NCI-H524 treated with DMSO at 0.1 percent for 48 hours (cell line): Measurements from ENCODE around the gene NUDT21.
"Not testable (repeated sequence)": the region's sequence is repeated elsewhere in the genome, so short reads cannot be mapped to it uniquely, and the experiment has no call there.

Experiments used
- DNase-seq: peaks from one replicate; lab custom pipeline; 2025; lab: John Stamatoyannopoulos, UW

Gene NUDT21

DNA sequence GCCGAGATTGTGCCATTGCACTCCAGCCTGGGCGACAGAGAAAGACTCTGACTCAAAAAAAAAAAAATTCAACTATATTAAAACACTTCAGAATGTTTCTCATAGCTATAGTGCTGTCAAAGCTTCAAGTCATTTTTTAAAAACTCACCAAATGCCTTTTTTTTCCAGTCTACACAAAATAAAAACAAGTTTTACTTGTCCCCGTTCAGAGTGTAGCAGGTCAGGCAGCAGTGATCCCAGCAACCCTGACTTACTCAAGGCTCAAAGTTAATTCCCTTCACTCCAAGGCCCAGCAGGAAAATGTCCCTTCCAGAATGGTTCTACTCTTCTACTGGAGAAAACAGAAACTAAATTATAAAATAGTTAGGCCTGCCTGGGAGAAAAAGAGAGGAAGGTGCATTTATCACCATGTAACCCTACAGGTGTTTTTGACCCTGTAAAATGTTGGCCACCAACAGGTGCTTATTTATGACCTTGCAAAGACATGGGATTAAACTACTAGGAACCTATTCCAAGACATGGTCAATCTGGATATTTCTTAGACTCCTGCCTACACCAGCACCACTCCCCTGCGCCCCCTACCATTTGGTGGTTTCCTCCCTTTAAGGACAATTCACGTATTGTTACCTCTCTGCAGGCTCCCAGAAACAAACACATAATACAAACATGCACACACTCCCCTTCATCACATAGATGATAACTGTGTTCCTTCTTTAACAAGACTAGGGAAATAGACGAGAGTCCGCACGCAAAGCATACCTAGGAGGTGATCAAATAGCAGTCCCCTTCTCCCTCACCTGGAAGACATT, 31.2 kb downstream of the NUDT21 start:
- no peak for DNase-seq

DNA sequence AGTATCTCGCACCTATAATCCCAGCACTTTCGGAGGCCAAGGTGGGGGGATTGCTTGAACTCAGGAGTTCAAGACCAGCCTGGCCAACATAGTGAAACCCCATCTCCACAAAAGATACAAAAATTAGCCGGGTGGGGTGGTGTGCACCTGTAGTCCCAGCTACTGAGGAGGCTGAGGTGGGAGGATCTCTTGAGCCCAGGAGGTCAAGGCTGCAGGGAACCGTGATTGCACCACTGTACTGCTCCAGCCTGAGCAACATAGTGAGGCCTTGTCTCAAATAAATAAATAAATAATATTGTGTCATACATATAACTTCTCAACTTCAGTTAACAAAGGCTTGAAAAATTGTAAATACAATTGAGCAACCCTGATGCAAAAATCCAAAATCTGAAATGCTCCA, 34.0 kb downstream of the NUDT21 start:
- no peak for DNase-seq

DNA sequence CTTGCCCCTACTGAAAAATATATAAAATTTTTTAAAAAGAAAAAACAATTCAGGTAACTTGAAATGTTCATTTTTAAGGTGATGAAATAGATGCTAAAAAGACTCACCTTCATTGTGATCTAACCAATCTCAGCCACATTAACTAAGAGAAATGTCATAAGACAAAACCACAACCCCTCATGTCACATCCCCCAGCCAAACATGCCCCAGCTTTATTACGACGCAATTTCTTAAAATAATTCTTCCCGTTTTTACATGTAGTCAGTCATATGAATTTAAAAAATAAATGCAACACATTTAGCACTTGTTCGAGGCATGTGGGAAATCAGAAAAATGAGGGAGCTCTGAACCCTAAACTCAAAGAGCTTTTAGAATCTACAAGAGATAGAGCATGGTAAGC, 35.3 kb downstream of the NUDT21 start:
- DNase-seq, result no peak

DNA sequence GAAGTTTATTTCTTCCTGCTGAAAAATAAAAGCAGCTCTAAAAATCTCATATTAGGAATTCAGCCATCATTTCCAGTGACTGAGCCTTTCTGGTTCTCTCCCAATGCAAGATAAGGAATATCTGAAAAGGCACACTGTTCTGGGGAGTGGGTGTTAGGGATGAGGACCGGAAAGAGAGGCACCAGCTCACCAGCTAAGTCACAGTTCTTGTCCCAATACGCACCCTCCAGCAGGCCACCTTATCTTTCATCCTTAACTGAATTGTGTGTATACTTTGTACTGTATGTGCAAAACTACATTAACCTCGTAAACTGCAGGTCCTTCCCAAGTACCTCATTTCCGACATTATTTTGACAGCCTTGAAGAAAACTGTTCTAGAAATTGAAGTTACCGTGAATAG, 36.8 kb downstream of the NUDT21 start:
- DNase-seq, result no peak

DNA sequence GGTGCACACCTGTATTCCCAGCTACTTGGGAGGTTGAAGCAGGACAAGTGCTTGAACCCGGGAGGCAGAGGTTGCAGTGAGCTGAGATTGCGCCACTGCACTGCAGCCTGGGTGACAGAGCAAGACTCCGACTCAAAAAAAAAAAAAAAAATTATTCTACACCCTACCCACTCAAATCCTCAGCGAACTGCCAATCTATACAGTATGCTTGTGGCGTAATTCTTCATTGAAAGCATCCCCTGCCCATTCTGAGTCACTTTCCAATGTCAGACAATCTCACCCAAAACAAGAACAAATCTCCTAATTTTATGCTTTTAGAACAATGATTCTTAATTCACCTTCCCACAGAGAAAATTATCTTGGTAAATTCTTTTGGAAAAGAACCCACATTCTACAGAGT, 37.8 kb downstream of the NUDT21 start:
- no peak for DNase-seq

DNA sequence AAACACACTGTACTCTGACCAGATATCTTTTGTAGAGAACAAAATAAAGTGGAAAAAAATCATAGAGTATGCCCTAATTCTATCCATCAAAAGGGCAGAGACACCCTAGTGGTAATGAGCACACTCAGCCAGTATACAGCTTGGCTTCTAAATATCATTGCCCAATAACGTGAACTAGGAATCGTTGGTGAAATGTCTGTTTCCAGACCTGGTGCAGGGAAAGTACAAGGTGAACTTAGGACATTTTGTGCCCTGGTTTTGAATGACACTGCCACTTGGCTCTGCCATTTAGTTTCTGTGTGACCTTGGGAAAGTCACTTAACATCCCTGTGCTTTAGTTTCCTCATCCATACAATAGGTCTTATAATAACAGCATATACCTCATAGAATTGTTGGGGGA, 39.5 kb downstream of the NUDT21 start:
- no peak for DNase-seq

DNA sequence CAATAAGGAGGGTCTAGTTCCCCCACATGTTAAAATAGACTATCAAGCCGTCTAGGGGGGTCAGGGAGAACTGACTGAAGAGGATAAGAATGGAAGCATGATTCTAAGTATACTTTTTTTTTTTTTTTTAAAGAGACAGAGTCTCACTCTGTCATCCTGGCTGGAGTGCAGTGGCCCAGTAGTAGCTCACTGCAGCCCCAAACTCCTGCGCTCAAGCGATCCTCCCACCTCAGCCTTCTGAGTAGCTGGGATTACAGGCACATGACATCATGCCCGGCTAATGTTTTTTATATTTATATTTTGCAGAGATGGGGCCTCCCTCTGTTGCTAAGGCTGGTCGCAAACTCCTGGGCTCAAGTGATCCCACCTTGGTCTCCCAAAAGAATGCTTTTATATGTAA, 40.0 kb downstream of the NUDT21 start:
- no peak for DNase-seq

DNA sequence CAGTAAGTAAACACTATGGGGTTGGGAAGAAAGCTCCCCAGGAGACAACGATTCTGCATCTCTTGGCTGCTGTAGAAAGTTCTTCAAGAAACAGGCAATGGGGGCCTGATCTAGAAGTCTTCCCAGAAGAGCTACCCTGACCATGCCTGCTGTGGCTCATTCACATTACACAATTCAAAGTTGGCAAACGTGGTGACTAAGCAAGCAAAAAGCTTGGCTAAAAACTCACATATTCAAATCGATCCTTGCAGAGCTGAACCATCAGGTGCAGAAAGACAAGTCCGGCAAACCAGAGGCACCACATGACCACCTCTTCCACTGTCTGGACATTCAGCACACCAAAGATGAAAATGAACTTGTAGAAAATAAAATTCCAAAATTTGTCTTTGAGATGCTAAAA, 41.9 kb downstream of the NUDT21 start:
- no peak for DNase-seq

DNA sequence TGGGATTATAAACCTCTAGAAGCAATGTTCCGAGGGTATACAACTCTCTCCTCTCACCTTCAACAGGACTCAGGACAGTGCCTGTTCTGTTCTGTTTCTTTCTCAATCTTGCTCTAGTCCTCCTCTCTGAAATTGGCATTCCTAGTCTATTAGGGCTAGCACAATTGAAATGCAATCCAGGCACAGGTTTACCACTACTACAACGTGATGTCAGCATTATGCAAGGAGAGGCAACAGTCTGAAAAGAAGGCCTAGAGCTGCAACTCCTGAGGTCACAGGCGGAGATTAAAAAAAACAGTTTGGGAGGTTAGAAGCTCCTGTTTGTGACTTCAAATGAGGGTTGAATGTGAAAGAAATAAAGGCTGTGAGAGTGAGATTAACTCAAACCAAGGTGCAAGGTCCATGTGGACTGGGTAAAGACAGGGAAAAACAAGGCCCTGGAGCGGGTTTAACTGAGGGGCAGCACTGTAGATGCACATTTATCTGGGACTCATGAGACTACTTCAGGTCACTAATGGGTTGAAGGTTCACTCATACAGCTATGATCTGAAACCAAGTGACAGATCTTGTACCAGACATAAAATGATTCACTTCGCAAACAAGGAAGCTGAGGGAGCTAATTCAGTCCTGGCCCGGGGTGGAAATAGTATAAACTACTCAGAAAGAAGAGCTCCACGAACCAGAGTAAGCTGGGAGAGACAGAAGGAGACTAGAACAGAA, 42.6 kb downstream of the NUDT21 start:
- no peak for DNase-seq

DNA sequence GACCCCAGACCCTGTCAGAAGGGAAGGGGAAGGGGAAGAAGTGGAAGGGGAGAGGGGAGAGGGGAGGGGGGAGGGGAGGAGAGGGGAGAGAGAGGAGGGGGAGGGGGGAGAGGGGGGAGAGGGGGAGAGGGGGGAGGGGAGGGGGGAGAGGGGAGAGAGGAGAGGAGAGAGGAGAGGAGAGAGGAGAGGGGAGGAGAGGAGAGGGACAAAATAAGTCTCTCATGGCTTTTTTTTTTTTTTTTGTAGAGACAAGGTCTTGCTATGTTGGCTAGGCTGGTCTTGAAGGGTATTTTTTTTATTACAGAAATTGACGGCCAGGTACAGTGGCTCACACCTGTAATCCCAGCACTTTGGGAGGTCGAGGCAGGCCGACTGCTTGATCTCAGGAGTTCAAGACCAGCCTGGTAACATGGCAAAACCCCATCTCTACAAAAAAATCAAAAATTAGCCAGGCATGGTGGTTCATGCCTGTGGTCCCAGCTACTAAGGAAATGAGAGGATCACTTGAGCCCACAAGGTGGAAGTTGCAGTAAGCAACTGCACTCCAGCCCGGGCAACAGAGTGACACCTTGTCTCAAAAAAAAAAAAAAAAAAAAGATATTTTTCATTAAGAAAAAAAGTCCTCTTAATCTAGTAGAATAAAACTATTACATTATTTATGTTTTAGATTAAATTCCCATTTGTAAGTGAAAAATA, 45.0 kb downstream of the NUDT21 start:
- no peak for DNase-seq

DNA sequence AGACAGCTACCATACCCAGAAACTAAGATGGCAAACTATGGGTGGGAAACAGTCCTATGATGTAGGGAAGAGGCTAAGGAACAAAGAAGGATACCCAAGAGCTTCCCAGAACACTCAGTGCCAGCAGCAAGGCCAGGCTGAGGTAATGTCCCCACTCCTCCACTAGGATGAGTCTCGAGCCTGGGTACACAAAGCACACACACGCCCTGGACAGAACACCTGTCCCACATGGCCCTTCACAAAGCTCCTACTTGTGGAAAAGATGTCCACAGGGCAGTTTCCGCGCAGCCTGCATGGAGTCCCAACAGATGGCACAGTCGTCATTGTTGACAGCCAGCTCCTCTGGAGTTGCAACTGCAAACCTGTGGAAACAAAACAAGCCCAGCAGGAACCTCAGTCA, 49.6 kb downstream of the NUDT21 start:
- peak; percentile 91 for DNase-seq

DNA sequence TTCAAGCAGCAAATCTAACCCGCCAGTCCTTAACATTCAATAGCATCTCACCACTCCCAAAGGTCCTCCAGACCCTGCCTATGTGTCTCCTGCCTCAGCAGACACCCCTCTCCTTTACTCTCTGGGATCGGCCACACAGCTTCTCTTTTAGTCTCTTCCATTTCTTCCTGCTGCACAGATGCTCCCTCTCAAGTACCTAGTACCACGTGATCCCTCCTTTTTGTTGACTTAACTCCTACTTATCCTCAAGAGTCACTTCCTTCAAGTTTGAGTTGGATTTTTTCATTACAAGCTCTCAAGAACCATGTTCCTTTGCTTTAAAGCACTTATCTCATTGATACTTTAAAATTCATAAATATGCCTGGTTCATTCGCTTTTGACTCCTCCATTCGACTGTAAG, 50.7 kb downstream of the NUDT21 start:
- peak; percentile 99 for DNase-seq

DNA sequence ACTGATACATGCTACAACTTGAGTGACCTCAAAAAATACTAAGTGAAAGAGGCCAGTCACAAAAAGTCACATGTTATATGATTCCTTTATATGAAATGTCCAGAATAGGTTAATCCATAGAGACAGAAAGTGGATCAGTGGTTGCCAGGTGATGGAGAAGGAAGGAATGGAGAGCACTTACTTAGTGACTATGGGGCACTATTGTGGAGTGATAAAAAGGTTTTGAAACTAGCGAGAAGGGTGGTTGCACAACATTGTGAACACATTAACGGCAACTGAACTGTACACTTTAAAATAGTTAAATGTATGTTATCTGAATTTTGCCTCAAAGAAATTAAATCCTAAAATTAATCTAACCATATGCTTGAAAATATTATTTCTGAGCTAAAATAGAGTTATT, 51.6 kb downstream of the NUDT21 start:
- no peak for DNase-seq

DNA sequence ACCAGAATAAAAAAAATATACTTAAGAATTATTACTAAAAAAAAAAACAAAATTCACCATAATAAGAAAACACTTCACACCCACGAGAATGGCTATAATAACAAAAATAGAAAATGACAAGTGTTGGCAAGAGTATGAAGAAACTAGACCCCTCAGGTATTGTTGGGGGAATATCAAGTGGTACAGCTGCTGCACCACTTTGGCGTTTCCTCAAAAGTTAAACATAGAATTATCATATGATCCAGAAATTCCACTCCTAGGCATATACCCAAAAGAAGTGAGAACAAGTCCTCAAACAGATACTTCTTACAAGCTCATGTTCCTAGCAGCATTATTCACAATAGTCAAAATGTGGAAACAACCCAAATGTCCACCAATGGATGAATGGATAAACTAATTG, 52.1 kb downstream of the NUDT21 start:
- DNase-seq, result no peak

DNA sequence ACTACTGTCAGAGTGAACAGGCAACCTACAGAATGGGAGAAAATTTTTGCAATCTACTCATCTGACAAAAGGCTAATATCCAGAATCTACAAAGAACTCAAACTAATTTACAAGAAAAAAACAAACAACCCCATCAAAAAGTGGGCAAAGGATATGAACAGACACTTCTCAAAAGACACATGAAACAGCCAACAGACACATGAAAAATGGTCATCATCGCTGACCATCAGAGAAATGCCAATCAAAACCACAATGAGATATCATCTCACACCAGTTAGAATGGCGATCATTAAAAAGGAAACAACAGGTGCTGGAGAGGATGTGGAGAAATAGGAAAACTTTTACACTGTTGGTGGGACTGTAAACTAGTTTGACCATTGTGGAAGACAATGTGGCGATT, 54.4 kb downstream of the NUDT21 start:
- DNase-seq, result not testable (repeated sequence)

DNA sequence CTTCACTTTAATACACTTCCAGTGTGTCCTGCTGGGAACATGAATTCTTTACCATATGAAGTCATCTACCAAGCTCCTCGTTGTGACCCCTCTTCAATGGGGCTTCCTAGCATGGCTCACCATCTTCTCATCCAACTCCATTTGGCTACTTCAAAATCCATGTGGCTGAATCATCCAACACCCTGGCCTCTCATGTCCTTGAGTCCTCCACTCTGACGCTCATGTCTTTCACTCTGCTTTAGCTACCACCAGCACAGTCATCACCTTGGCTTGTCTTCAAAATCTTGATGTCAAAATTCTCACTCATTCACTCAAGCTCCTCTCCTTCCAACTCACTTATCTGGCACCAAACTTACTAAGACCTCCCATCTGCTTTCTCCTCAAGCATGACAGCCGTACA, 61.6 kb downstream of the NUDT21 start:
- no peak for DNase-seq

DNA sequence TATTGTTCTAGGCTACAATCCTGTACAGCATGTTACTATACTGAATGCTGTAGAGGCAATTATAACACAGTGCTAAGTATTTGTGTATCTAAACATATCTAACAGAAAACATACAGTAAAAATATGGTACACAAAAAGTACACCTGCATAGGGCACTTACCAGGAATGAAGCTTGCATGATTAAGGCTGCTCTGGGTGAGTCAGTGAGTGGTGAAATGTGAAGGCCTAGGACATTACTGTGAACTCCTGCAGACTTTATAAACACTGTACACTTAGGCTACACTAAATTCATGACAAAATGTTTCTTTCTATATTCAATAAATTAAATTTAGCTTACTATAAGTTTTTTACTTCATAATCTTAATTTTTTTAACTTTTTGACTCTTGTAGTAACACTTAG, 62.9 kb downstream of the NUDT21 start:
- no peak for DNase-seq

DNA sequence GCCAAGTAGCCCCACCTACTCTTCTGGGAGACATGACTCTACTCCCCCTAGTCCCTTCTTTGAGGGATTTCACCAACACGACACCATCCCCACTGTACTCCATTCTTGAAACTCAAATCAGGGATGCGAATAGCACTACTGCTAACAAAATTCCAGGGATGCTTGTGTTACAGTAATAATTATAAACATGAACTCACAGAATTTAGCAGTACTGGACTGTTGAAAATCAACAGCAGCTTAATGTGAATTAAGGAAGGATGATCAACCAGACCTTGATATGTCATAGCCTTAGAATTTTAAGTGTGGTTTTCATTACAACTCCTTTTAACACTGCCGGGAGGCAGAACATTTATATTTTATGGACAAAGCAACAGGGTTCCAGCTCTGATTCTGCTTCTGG, 63.7 kb downstream of the NUDT21 start:
- DNase-seq, result no peak

DNA sequence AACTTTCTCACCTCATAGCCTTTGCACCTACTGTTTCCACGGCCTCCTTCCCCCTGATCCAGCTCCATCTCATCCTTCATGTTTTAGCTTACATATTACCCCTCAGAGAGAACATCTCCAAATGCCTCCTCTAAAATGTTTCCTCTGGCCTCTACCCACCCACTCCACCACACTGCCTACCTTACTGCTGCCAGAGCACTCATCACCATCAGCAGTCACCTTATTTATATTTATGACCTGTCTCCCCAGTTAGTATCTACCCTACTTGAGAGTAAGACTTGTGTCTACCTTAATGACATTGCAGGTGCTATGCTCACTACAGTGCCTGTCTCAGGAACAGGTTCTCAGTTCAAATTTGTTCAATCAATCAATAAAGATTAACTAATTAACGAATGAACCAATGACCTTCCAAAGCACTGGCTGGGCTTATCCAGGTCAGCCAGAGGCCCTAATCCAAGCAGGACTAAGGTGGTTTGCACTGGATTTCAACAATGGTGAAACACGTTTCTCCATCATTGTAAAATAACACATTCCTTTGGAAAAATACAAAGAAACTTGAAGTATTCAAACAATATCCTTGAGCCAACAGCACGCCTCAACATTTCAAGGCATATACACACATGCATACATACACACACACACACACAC, 66.9 kb downstream of the NUDT21 start:
- DNase-seq, result no peak

DNA sequence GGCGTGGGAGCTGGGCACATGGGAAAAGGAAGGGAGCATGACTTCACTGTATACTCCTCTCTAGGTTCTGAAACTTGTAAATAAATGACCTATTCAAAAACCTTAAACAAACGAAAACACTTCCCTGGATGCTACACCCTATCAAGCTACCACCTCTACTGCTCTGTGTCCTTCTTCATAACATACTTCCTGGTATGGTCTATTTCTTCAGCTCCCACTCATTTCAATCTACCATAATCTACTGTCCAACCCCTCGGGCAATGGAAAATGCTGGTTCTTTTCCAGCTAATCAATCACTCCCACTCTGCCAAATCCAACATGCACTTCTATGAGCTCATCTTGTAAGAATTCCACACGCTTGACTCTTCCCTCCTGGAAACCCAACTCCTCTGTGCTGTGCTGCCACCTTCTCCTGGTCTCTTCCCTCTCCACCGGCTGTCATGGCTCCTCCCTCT, 68.2 kb downstream of the NUDT21 start:
- DNase-seq, result no peak

DNA sequence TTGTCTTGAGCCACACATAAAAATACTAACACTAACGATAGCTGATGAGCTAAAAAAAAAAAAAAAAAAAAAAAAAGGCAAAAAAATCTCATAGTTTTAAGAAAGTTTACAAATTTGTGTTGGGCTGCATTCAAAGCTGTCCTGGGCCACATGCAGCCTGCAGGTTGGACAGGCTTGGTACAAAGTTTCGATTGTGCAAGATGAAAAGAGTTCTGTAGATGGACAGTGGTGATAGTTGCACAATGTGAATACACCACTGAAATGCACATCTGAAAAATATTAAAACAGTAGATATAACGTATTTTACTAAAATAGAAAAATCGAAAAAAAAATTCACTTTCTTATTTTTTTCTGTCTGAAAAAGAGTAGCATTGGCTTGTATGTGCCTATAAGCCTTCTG, 68.7 kb downstream of the NUDT21 start:
- DNase-seq, result no peak

DNA sequence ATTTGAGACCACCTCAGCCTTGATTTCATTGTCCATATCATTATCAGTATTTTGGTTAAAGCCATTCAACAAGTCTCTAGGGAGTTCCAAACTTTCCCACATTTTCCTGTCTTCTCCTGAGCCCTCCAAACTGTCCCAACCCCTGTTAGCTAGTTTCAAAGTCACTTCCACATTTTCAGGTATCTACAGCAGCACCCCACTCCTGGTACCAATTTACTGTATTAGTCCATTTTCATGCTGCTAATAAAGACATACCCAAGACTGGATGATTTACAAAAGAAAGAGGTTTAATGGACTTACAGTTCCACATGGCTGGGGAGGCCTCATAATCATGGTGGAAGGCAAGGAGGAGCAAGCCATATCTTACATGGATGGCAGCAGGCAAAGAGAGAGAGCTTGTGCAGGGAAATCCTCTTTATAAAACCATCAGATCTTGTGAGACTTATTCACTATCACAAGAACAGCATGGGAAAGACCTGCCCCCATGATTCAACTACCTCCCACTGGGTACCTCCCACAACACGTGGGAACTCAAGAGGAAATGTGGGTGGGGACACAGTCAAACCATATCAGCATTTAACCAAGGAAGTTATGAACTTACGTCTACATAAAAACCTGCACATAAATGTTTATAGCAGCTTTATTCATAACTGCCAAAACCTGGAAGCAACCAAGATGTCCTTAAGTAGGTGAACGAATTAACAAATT, 70.2 kb downstream of the NUDT21 start:
- DNase-seq, result not testable (repeated sequence)
